Endodermal cell (in vitro differentiated cells): ENCODE data around the gene HPCAL1. TPM values are rescaled to one million over a fixed set of nuclear protein-coding genes. Genes with fewer than 3 reads are reported as not detected.

Source experiments
- DNase-seq: peaks from one replicate; pipeline ENCODE4 v3.0.0-alpha.2; 2017
- H3K27ac ChIP-seq: 2 replicates; pipeline ENCODE4 v1.5.1; 2013; ENCODE audit warnings: mild to moderate bottlenecking, low read depth, low read length, moderate library complexity
- H3K27me3 ChIP-seq: 2 replicates; pipeline ENCODE4 v1.6.1; 2013; ENCODE audit warnings: mild to moderate bottlenecking, low read length, moderate library complexity; ENCODE audit not compliant: insufficient read depth, control insufficient read depth, poor library complexity, severe bottlenecking
- H3K36me3 ChIP-seq: 2 replicates; pipeline ENCODE4 v1.7.0; 2013; ENCODE audit warnings: mild to moderate bottlenecking, low read length, moderate library complexity; ENCODE audit not compliant: control insufficient read depth, insufficient read depth
- H3K4me1 ChIP-seq: one replicate; pipeline ENCODE4 v1.7.0; 2013; ENCODE audit warnings: low read length; ENCODE audit not compliant: control insufficient read depth, insufficient read depth
- H3K4me3 ChIP-seq: 2 replicates; pipeline ENCODE4 v1.5.1; 2013; ENCODE audit warnings: mild to moderate bottlenecking, low read length, moderate library complexity
- H3K9ac ChIP-seq: 2 replicates; pipeline ENCODE4 v1.6.1; 2013; ENCODE audit warnings: mild to moderate bottlenecking, low read length, moderate library complexity; ENCODE audit not compliant: poor library complexity, severe bottlenecking; ENCODE audit errors: extremely low read depth
- H3K9me3 ChIP-seq: 2 replicates; pipeline ENCODE4 v1.6.1; 2013; ENCODE audit warnings: mild to moderate bottlenecking, low read length, moderate library complexity; ENCODE audit not compliant: control insufficient read depth
- H3K27ac Mint-ChIP-seq: 2 replicates; pipeline ENCODE4 v1.8.0; 2020; ENCODE audit warnings: mixed read lengths
- H3K27me3 Mint-ChIP-seq: 2 replicates; pipeline ENCODE4 v1.8.0; 2021; ENCODE audit warnings: mild to moderate bottlenecking, mixed read lengths; ENCODE audit not compliant: insufficient read depth
- H3K36me3 Mint-ChIP-seq: 2 replicates; pipeline ENCODE4 v1.8.0; 2020; ENCODE audit warnings: low read depth, mixed read lengths
- H3K4me1 Mint-ChIP-seq: 2 replicates; pipeline ENCODE4 v1.8.0; 2020; ENCODE audit warnings: mixed read lengths
- H3K4me3 Mint-ChIP-seq: 2 replicates; pipeline ENCODE4 v1.8.0; 2020; ENCODE audit warnings: mild to moderate bottlenecking, moderate library complexity, mixed read lengths
- H3K9me3 Mint-ChIP-seq: 2 replicates; pipeline ENCODE4 v1.8.0; 2020; ENCODE audit warnings: mild to moderate bottlenecking, mixed read lengths
- CTCF ChIP-seq: fragments of 200-600 bp; sonication (generic); conservative IDR thresholded peaks from 2 replicates; pipeline ENCODE4 v1.5.0; 2021; ENCODE audit warnings: antibody characterized with exemption, mild to moderate bottlenecking
- WGBS, 2 experiments: methylation state at CpG; one replicate each; pipeline versions ENCODE4 v1.1.5 to v1.1.7; 2013; ENCODE audit warnings: missing lambda C conversion rate in 2 of 2, mixed read lengths in 1 of 2; ENCODE audit not compliant: insufficient coverage in 1 of 2, insufficient read length in 1 of 2; 5-methylcytosine and 5-hydroxymethylcytosine counted together
- total RNA-seq, 2 donors: library from RNA; stranded (reverse); fragmentation: NEBNext Ultra II Directional in 1 of 2; extraction: Animal tissue kit (Norgen Biotek cat#: 25700) in 1 of 2; gene quantifications; 2 replicates in 1 of 2; 3 replicates in 1 of 2; pipeline ENCODE4 v1.2.1, GENCODE V29; 2021

HPCAL1 gene
- total RNA-seq, 2 donors from 2014 or later, result 6.8 to 8.1 TPM

- H3K36me3 ChIP-seq, result no peaks in the 10 kb centered on the region
- no peak overlapping the region for H3K27ac Mint-ChIP-seq
- H3K4me3 Mint-ChIP-seq, result no peak overlapping the region
- peaks cover 3% of the 10 kb centered on the region for H3K27me3 Mint-ChIP-seq
- peaks cover 2% of the 10 kb centered on the region for H3K4me1 Mint-ChIP-seq
- H3K36me3 Mint-ChIP-seq, result no peaks in the 10 kb centered on the region
- H3K27me3 ChIP-seq, result no peaks in the 10 kb centered on the region
- H3K4me1 ChIP-seq, result no peaks in the 10 kb centered on the region
- no peak overlapping the region for H3K4me3 ChIP-seq
- no peak for DNase-seq
- H3K9me3 Mint-ChIP-seq, result no peaks in the 10 kb centered on the region
- no peak for TF ChIP-seq CTCF
- H3K9ac ChIP-seq, result no peak overlapping the region
- WGBS, 2 experiments, result 92 to 95% methylated on average over 6 of the region's 6 CpGs
- no peak overlapping the region for H3K27ac ChIP-seq
- H3K9me3 ChIP-seq, result no peaks in the 10 kb centered on the region
These were observed 35.7 kb upstream of the HPCAL1 start for GRCh38 chr2:10267036-10267435.

- peak; percentile 72 for DNase-seq
- no peaks in the 10 kb centered on the region for H3K9me3 ChIP-seq
- H3K27me3 Mint-ChIP-seq, result peaks cover 3% of the 10 kb centered on the region
- no peaks in the 10 kb centered on the region for H3K9me3 Mint-ChIP-seq
- H3K9ac ChIP-seq, result no peak overlapping the region
- H3K4me1 ChIP-seq, result no peaks in the 10 kb centered on the region
- WGBS, 2 experiments, result 90% methylated on average over 24 to 34 of the region's 34 CpGs
- no peak overlapping the region for H3K27ac ChIP-seq
- no peaks in the 10 kb centered on the region for H3K36me3 Mint-ChIP-seq
- no peak overlapping the region for H3K4me3 Mint-ChIP-seq
- no peak overlapping the region for H3K4me3 ChIP-seq
- no peaks in the 10 kb centered on the region for H3K27me3 ChIP-seq
- H3K4me1 Mint-ChIP-seq, result peaks cover 2% of the 10 kb centered on the region
- no peak overlapping the region for H3K27ac Mint-ChIP-seq
- peak; percentile 62 for TF ChIP-seq CTCF
- no peaks in the 10 kb centered on the region for H3K36me3 ChIP-seq
These were observed 34.9 kb upstream of the HPCAL1 start for GRCh38 chr2:10267551-10268465.

- no peak overlapping the region for H3K4me3 ChIP-seq
- no peak overlapping the region for H3K27ac ChIP-seq
- Mint-ChIP-seq H3K27ac (no peak overlapping the region), H3K27me3 (peaks cover 3% of the 10 kb centered on the region), H3K9me3 (no peaks in the 10 kb centered on the region), H3K36me3 (no peaks in the 10 kb centered on the region), H3K4me1 (peaks cover 2% of the 10 kb centered on the region), H3K4me3 (no peak overlapping the region)
- H3K9me3 ChIP-seq, result no peaks in the 10 kb centered on the region
- H3K9ac ChIP-seq, result no peak overlapping the region
- DNase-seq, result peak; percentile 17
- H3K36me3 ChIP-seq, result no peaks in the 10 kb centered on the region
- H3K27me3 ChIP-seq, result no peaks in the 10 kb centered on the region
- no peak for TF ChIP-seq CTCF
- 90 to 100% methylated on average over 6 to 8 of the region's 8 CpGs for WGBS, 2 experiments
- no peaks in the 10 kb centered on the region for H3K4me1 ChIP-seq
These were observed 33.4 kb upstream of the HPCAL1 start for GRCh38 chr2:10269291-10269690.
